Gastrocnemius medialis (tissue), 4 donors: Measurements from ENCODE around the gene EIPR1.

Experiments
- POLR2A ChIP-seq, 2 donors: fragments of 450-650 bp; IDR thresholded peaks; one replicate each; pipeline ENCODE4 v1.6.1; 2017; ENCODE audit warnings: antibody characterized with exemption in 2 of 2, mild to moderate bottlenecking in 2 of 2, moderate library complexity in 2 of 2
- TF ChIP-seq, protein P1 (sequence below), 5 experiments: fragments of 450-650 bp in 3 of 5; fragments of 200-600 bp in 2 of 5; sonication (generic) in 2 of 5; IDR thresholded peaks in 4 of 5; conservative IDR thresholded peaks in 1 of 5; 1 replicate in 4 of 5; 2 replicates in 1 of 5; pipeline ENCODE4 v1.5.1; 2016 to 2019; ENCODE audit warnings: antibody characterized with exemption in 5 of 5, mild to moderate bottlenecking in 3 of 5, moderate library complexity in 3 of 5

DNA sequence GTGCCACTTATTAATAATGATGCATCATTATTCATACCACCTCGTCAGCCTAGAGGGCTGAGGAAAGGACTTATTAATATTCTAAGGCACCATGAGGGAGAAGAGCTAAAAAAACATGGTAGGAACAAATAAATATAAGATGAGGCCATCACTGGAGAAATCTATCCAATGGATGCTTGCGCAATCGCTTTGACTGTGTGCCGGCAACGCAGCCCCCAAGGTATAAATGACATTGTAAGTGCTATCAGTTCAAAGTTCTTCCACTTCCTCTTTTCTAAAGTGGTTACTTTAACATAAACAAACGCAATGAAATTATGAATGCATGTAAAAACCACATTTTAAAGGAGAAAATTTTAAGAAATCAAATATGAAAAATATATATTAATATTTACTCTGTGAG is 164.6 kb downstream of the EIPR1 start:
- TF ChIP-seq, protein P1, sequence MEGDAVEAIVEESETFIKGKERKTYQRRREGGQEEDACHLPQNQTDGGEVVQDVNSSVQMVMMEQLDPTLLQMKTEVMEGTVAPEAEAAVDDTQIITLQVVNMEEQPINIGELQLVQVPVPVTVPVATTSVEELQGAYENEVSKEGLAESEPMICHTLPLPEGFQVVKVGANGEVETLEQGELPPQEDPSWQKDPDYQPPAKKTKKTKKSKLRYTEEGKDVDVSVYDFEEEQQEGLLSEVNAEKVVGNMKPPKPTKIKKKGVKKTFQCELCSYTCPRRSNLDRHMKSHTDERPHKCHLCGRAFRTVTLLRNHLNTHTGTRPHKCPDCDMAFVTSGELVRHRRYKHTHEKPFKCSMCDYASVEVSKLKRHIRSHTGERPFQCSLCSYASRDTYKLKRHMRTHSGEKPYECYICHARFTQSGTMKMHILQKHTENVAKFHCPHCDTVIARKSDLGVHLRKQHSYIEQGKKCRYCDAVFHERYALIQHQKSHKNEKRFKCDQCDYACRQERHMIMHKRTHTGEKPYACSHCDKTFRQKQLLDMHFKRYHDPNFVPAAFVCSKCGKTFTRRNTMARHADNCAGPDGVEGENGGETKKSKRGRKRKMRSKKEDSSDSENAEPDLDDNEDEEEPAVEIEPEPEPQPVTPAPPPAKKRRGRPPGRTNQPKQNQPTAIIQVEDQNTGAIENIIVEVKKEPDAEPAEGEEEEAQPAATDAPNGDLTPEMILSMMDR (IDR thresholded peaks at IDR 0.05 in 4 of 5, conservative IDR thresholded peaks at IDR 0.05 in 1 of 5): no peak
- no peak for TF ChIP-seq POLR2A (IDR thresholded peaks at IDR 0.05)
